OCI-M2 (cell line): ENCODE results near the gene SPATS1.

Source experiments
- DNase-seq: peaks from one replicate; lab custom pipeline; 2025; ENCODE audit not compliant: unreplicated experiment; lab: John Stamatoyannopoulos, UW

Gene SPATS1, protein sequence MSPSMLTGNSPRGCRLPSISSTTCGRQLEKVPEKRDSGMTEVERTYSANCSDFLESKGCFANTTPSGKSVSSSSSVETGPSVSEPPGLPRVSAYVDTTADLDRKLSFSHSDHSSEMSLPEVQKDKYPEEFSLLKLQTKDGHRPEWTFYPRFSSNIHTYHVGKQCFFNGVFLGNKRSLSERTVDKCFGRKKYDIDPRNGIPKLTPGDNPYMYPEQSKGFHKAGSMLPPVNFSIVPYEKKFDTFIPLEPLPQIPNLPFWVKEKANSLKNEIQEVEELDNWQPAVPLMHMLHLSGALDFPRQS

GRCh38 chr6:44342489-44342888 is at the start of gene SPATS1:
TSS of gene SPATS1 (plus strand) at chr6:44342650. CDS start at chr6:44343096, 446 bp downstream.
- DNase-seq = no peak

DNA sequence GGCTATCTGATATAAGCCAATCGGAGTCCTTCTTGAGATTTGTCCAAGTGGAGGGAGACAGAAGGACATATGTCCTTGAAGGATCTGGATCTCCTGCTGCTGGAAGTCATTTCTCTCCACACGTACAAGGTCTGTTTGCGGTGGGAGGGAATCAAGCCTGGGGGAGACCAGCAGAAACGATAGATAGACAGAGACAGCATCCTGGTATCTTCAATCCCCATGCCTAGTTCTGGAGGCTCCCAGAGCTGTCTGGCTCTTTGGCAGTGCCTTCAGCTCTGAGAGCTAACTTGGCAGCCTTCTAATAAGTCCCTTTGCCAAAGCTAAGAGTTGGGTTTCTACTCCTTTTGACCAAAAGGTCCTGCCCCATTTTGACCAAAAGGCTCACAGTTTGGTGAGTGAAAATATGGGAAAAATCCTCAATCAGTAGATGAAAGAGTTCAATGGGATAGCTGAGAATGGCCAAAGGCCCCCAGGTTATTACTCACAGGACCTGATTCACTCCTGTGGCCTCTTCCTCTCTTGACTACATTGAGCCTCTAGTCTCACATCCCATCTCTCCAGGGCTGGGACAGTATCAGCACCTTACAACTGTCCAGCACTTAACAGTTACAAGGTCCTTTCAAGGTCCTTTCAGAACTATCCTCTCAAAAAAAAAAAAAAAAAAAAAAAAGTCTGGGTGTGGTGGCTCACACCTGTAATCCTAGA is 49.6 kb upstream of the SPATS1 start:
- DNase-seq = no peak

GRCh38 chr6:44294832-44295791 is 47.3 kb upstream of the SPATS1 start:
- no peak for DNase-seq

DNA sequence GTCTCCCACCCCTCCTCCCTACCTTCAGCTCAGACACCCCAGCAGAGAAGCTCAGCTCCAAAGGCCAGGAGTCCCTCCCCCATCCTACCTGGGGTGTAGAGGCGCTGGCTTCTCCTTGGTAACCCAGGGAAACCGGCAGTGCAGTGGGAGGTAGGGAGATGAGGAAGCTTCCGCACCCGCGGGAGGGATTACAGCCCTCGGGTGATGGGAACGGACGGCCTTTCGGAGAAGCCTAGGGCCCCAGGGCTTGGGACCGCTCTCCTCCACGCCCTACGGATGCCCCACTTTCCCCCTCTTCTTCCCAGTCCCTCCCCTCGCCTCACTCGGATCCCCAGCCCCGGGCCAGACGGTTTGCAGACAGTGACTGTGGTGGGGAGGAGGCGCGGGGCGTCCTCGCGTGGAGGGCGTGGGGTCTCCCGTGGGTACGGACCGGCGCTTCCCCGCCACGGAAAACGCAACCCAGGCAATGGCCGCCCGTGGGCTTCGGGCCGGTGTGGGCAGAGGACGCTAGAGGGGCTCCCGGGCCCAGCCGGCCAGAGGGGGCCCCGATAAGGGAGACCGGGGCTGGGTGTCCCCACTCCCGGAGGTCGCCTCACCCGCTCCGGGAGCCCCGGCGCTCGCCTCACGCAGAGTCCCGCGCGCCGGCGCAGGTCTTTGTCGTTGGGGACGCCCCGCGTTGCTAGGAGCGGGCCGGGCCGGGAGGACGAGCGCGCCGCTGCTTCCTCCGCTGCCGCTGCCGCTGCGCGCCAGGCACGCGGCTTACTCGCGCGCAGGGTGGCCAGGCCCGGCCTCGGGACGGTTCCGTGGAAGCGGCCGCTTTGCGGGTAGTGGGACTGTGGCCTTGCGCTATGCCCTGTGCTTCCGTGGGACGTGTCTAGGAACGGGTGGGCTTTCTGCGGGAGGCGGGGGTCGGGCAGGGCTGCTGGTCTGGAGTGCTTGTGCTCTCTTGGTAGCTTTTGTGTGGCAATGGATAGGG is 45.1 kb upstream of the SPATS1 start:
- no peak for DNase-seq

DNA sequence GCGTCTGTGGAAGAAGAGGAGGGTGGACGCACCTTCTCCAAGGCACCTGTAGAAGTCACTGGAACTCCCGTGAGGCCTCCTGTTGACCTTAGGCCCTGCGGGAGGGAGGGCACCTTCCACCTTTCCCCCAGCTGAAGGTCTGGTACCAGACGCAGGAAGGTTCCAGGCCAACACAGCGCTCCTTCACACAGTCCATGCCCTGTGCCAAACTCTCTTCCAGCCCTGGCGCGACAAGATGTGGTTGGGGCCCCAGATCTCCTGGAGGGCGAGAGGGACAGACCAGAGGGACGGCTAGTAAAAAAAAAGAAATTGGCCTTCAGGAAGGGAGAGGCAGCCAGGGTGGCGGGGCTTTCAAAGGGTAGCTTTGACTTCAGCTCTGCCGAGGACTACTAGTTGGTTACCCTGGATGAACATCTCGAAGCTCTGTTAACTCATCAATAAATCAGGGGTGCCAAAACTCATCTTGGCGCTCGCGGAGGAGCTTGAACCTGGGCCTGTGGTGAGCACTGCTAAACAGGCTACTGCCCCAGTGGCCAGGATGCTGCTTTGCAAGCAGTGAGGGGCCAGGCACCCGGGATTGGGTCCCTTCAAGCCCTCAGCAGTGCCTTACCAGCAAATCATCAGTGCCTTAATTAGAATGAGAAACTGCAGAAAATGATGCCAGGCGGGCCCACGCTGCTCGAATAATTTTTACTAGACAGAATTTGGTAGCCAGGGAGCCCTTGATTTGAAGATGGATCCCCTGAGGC is 44.2 kb upstream of the SPATS1 start:
- no peak for DNase-seq

- DNase-seq = no peak
Measured at GRCh38 chr6:44298864-44299263, 43.6 kb upstream of the SPATS1 start.

DNA sequence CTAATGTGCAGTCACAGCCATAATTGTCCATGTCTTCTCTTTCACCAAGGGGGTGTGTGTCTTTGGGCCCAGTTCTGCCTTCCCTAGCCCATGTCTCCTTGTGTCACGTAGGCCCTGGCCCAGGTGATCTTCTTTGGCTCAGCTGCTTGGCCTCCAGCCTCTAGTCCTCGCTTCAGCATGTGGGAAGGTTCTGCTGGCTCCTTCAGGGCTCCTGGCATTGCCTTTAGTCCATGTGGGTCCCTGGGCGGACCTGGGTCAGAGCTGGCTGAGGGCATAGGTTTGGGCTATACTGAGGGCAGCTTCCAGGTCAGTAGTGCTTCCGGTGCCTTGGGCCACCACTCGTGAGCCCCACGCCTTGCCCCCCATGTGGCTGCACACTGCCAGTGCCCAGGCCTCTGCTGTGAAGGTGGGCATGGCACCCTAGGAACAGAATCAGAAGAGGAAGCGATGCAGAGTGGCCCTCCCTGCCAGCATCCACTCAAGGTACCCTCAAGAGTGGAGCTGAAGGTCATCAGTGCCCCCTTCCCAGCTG is 42.1 kb upstream of the SPATS1 start:
- no peak for DNase-seq

DNA sequence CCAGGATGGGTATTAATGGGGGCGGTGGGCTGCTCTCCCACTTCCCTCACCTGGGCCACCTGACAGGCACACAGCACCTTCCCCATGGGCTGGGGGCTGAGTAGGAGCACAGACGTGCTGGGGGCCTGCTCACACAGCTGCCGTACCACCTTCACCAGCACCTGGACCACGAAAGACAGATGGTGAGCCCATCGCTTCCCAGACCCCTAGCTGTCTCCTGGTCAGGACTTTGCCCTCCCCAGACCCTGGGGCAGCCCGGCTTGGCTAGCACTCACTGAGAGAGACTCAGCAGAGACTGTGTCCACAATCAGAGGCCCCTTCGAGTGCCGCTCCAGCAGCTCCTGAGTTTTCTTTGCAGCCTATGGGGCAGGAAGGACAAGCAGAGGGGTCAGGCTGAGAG is 41.3 kb upstream of the SPATS1 start:
- no peak for DNase-seq

DNA sequence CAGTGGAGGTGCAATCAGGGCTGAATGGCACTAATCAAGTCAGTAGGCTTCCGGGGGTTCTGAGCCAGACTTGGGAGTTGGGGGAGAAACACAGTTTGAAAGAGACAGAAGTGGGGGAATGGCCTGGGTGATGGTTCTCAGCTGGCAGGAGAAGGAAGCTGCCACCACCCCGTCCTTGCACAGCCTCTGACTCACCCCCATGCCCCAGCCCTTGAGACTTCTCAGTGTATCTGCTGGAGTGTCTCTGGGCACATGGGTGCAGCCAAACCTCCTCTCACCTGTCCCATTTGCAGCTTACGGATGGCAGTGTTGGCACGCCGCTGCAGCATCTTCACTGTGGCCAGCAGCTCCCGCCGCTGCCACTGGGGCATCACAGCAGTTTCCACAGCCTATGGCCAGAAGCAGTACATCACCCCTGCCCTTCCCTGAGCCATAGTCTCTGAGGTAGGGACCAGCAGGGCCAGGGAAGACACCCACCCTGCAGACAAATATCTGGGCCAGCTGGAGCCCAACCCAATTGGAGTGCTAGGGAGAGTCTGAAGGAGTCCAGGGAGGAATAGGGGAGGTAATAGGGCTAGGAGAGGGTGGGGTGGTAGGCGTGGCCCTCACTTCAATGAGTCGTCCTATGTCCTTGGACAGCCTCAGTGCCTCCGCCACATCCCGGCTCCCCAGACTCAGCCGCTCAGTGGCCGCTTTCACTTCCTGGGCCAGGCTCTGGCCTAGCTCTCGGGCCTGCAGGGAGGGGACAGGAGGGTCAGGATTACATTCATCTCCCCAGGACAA is 40.5 kb upstream of the SPATS1 start:
- DNase-seq = no peak

- DNase-seq = no peak
Measured at GRCh38 chr6:44302856-44303255, 39.6 kb upstream of the SPATS1 start.

DNA sequence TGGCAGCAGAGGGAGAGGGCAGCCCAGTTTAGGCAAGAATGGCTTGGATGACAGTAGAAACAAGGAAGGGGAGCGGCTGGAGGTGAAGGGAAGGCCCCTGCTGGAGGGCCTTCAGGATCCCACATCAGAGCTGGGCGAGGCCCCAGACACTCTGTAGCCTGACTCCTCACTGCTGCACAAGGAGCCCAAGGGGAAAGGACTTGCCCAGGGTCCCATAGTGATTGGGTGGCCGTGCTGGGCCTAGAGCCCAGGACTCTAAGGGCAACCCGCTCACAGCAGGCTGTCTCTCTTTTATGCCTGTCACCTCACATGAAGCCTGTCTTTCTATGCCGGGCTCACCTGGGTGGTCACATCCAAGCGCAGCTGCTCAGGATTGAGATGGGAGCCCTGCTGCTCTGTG is 38.6 kb upstream of the SPATS1 start:
- no peak for DNase-seq

GRCh38 chr6:44304282-44305199 is 37.9 kb upstream of the SPATS1 start:
- DNase-seq = no peak

DNA sequence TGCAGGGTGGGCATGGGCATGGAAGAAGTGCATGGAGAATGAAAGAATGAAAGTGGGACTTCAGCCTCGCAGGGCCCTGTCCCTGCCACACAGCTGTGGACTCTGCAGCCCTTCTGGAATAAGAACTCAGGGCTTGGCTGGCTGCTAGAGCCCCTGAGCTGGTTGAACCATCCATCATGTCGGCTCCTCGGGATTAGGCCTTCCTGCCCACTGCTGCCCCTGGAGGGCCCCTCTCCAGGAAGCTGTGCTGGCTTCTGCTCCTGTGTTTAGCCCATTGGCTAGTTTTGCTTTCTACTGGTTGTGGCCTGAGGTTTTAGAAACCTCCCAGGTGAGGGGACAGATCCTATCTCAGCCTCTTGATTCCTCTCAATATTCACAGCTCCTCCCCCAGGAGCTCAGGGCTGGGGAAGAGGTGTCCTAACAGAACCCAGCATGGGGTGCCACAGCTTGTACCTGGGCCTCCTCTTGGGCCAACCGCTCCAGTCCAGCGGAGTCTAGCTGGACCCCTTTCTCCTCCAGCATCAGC is 37.2 kb upstream of the SPATS1 start:
- DNase-seq = no peak

GRCh38 chr6:44306710-44307109 is 35.7 kb upstream of the SPATS1 start:
- DNase-seq = no peak

- DNase-seq = no peak
Measured at GRCh38 chr6:44307217-44307616, 35.2 kb upstream of the SPATS1 start.

- no peak for DNase-seq
Measured at GRCh38 chr6:44309092-44309491, 33.4 kb upstream of the SPATS1 start.

GRCh38 chr6:44309631-44310030 is 32.8 kb upstream of the SPATS1 start:
- DNase-seq = no peak
